T-helper 2 cell treated with Interferon-gamma antibody and Interleukin-4, amounts not matched to agents 100 ng/mL and 5 ng/mL, for 36 hours (primary cell): ENCODE data around the gene BTBD9. TPM values are rescaled to one million over a fixed set of nuclear protein-coding genes. Genes with fewer than 3 reads are reported as not detected.
"Not testable (repeated sequence)": the region's sequence is repeated elsewhere in the genome, so short reads cannot be mapped to it uniquely, and the experiment has no call there.

Experiments
- intact Hi-C: fragments of 100-400 bp; cut with micrococcal nuclease; formaldehyde crosslinking; loops from one replicate; pipeline ENCODE4 v1.15.1; 2023
- total RNA-seq: library from RNA; stranded (reverse); gene quantifications from 2 replicates; pipeline ENCODE4 v1.2.3, GENCODE V29; 2022

The BTBD9 gene
- total RNA-seq, 1 donor from 2014 or later = 18.8 TPM

DNA sequence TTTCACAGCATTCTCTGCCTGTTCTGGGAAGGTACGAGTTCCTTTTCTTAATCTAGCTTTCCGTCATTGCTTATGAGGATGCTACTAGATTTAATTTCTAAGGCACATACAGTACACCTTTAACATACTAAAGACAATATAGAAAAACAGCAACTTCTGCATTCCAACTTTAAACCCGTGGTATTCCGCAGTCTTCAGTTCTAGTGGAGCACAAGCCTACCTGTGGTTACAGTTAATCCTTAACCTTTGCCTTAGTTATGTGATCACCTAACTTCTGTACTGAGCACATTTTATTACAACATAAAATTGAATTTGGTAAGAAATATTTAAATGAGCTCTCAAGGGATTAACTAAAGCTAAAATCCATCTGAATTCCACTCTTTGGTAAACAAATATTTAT is 289.5 kb downstream of the BTBD9 start:
- intact Hi-C loops = no loop called here

DNA sequence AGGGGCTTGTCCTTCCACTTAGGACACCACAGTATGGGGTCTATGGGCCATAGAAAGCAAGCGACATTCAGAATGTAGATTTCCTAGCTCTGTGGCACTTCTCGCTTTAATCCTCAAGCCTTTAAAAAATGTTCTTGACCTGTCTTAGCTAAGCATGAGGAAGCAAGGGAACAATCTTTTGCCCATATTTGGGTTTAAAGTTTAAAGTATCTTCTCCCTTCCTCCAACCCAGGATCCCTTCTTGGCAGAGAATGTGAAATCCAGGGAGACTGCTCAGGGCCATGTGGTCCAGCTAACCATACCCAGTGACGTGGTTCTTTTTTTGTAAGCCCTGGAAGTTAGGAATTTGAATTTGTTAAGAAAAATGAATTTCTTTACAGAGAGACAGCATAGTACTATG is 289.9 kb downstream of the BTBD9 start:
- intact Hi-C loops = no loop called here

DNA sequence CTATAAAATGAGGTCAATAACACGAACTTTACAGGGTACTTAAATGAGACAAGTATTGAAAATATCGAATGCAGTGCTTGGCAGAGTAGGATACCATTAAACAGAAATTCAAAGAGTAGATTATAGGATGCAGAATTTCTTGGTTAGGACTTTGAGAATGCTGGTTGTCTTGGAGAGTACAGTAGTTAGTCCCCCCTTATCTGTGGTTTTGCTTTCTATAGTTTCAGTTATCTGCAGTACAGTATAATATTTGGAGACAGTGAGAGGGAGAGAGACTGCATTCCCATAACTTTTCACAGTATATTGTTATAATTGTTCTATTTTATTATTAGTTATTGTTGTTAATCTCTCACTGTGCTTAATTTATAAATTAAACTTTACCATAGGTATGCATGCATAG is 290.5 kb downstream of the BTBD9 start:
- intact Hi-C loops = no loop called here

DNA sequence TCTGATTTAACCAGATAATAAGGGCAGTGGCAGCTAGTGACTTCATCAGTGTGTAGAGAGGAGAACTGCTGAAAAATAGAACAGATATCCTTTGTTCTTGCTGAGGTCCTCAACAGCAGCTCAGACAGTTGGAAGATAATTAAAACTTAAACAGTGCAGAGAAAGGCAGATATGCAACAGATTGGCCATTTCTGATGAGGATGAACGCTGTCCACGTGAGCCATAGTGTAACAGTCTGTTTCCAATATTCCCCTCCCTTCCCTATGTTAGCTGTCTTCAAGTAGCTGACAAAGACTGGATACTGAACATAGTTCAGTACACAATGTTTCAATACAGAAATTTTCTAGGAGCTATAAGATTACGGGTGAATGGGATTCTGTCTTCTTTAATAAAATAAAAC is 291.4 kb downstream of the BTBD9 start:
- intact Hi-C loops = no loop called here

DNA sequence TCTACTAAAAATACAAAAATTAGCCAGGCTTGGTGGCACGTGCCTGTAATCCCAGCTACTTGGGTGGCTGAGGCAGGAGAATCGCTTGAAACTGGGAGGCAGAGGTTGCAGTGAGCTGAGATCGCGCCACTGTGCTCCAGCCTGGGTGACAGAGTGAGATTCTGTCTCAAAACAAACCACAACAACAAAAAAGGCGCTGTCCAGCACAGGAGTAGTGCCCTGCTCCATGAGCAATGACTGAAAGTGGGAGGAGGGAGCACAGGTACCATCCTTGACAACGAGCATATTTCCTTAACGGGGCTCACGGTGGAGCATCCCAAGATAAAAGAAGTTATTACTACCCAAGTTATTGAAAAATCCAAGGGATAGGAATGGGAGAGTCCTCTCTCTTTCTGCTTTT is 291.9 kb downstream of the BTBD9 start:
- intact Hi-C loops = not testable (repeated sequence)

DNA sequence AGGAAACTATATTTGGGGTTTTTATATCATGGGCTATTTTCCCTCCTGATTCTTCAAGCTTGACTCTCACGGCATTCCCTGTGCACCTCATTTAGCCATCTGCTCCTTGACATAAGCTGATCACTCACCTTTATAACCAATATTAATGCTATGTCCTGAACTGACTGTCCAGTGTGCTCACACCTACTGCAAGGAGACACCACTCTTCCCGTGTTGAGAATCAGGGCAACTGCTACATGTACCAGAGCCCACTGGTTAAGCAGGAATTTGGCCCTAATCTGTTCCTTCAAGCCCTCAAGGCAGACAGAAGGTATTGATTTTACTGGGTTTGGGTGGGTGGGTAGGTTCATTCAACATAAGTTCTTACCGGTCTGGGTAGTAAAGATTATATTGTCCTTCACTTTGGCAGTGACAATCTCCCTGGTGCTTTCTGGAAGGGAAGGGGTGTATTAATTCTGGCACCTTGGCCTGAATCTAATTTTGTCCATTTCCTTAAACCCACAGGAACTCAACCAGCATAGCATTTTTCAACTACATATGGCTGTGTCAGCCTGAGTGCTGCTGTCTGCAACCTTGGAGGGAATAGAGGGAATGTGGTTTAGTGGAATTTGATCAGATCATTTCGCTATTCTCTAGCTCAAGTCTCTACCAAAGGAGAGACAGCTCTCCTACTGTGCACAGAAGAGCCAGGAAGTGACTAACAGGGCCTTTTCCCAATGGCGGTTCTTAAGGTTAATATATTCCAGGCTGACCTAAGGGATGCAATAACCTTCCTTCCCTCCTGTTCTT is 293.2 kb downstream of the BTBD9 start:
- intact Hi-C loops = no loop called here

DNA sequence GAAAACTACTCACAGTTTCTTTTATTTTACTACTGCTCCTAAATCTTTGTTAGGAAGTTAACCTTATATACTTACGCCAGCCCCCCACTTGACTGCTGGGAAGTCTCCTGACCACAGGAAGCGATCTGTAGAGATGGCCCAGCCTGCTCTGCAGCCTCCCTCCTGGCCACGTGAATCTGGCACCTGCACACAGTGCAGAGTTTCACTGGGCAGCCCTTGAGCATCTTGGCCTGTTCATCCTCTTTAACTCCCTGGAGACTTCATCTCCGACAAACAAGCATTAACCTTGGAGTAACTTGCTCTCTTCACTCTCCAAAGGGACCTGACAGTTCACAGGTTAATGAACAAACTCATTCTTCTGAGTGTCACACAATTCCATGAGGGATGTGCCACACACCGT is 294.1 kb downstream of the BTBD9 start:
- intact Hi-C loops = no loop called here

DNA sequence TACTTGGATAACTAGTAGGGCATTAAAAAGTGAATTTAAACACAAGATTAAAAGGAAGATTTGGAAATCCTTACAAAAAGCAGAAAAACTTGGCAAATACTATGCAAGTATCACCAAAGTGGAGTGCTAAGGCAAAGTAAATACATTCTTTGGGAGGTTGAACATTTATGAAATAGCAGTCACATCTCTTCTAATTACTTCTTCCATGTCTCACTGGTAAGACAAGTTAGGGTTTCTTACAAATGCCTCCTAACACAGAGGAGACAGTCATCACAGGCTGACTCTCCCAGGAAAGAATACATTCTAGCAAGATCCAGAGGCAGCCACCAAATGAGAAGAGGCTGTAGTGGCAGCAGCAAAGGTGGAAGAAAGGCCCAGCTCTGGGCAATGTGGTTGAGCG is 298.2 kb downstream of the BTBD9 start:
- intact Hi-C loops = no loop called here

DNA sequence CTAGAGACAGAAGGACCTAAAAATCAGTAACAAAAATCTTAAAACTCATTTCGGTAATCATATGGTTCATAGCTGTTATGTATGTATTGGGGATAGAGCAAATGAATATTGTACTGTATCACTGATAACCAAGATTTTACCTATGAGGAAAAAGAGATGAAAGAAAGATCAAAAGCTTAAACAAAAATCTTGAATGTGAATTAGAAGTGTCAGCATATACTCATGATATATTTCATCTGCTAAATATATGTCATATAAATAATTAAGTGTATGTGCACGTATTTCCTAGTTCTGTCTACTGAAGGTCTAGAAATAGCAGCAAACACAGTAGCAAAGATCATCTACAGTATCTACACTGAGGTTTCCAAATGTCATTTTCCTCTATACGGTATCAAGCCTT is 299.8 kb downstream of the BTBD9 start:
- intact Hi-C loops = no loop called here

DNA sequence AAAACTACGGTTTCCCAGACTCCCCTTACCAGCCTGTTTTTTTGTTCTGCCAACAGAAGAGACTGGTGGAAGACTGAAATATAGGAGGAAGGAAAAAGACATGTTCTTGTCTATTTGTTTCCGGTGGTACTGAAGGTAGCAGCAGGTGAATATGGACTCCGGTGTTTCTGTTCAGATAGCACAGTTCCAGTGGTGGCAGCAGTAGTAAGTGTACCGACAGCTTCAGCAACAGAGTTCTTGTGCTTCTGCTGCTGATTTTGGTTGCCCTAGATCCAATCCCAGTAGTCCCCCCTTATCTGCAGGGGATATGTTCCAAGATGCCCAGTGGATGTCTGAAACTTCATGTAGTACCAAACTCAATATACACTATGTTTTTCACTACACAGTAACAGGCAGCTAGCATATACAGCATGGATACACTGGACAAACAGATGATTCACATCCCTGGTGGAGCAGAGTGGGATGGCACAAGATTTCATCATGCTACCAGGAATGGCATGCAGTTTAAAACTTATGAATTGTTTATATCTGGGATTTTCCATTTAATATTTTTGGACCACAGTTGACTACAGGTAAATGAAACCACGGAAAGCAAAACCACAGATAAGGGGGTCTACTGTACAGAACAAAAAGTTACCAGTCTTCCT is 301.8 kb downstream of the BTBD9 start:
- intact Hi-C loops = no loop called here

DNA sequence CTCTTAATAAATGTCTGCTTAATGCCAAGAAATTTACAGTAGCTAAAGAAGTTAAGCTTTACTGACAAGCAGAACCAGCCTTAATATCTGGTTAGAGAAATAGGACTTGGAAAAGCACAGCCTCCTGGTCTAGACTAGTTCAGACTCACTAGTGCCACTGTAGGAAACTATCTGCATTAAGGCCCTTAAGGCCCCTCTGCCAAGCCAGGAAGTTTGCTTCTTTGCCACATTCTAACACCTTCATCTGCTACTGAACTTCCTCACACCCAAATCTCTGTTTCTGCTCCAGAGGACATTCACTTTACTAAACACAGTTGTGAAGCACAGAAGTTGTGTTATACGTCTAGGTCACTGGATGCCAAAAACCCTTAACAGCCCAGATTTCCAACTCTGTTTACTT is 302.8 kb downstream of the BTBD9 start:
- intact Hi-C loops = no loop called here

DNA sequence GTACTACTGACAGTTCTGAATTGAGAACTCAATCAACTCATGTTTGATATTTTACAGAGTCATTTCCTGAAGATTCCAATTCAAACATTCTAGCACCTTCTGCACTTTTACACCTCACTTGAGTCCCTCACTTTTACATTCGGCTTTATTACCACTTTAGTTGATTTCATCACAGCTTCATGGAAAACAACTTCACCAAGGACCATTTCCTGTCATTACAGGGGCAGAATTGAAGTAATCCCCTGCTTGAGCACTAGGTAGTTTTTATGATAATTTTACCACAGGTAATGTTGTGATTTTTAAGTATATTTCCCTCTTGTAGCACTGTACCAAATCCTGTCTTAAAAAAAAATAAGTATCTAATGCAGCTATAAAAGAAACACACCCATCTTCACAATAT is 312.9 kb downstream of the BTBD9 start:
- intact Hi-C loops = no loop called here

DNA sequence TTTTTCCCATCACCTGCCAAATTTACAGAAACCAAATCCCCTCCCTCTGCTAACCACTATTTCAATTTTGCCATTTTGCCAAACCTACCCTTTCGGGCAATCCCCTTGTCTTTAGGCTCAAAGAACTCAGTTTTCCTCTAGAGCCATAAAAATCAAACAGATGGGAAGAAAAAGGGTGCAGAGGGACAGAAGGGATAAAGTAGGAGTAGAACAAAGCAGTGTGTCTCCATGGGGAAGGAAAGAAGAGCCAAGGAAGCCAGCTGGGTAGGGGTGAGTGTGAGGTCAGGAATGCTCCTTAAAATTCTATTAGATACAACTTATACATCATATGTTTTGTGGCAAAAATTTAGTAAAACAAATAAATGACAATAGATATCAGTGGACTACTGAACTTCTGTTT is 316.5 kb downstream of the BTBD9 start:
- intact Hi-C loops = no loop called here

DNA sequence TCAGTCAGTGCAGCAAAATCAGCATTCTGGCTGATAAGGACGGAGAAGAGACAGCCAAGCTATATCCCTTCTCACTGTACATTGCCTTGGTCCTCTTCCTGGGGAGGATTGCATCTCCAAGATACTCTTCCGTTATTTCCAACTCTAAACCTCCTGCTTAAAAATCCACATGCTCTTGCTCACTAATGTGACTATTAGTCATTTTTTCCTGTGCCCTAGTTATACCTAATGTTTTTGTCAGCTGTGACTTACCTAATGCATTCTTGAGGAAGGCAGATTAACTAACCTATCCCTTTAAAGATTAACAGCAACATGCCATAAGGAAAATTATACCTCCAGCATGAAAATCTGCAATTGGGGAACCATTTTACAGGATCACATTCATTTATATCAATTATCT is 317.6 kb downstream of the BTBD9 start:
- intact Hi-C loops = no loop called here

DNA sequence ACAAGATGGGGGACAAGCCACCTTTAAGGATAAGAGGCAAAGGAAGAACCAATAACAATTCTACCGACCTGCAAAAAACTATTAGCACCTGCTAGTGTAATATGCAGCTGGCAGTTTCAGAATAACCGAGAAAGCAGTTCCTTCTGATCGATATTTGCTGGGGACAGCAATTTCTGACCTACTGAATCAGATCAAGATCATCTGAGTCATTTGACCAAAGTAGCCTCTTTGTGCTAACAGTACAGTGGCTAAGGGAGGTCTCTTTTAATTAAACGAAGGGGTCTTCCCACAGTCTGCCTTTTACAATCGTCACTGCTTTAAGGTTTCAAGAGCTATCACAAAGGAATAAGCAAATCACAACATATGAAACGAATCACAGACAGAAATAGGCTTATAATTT is 318.9 kb downstream of the BTBD9 start:
- intact Hi-C loops = no loop called here

DNA sequence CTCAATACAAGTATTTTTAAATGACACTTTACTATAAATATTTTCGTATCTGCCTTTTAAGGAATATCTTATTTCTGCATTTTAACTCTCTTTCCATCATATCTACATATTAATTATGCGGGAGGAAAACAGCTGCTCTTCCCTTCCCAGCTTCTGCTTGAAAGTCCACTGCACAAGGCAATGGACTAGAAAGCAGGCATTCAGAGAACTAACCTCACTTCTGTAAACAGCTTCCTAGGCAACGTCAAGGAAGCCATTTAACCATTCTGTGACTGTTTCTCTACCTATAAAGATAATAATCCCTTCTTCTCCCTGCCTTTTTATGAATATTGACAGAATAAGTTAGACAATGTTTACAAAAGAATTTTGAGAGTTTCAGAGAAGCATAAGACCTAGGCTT is 319.4 kb downstream of the BTBD9 start:
- intact Hi-C loops = no loop called here

DNA sequence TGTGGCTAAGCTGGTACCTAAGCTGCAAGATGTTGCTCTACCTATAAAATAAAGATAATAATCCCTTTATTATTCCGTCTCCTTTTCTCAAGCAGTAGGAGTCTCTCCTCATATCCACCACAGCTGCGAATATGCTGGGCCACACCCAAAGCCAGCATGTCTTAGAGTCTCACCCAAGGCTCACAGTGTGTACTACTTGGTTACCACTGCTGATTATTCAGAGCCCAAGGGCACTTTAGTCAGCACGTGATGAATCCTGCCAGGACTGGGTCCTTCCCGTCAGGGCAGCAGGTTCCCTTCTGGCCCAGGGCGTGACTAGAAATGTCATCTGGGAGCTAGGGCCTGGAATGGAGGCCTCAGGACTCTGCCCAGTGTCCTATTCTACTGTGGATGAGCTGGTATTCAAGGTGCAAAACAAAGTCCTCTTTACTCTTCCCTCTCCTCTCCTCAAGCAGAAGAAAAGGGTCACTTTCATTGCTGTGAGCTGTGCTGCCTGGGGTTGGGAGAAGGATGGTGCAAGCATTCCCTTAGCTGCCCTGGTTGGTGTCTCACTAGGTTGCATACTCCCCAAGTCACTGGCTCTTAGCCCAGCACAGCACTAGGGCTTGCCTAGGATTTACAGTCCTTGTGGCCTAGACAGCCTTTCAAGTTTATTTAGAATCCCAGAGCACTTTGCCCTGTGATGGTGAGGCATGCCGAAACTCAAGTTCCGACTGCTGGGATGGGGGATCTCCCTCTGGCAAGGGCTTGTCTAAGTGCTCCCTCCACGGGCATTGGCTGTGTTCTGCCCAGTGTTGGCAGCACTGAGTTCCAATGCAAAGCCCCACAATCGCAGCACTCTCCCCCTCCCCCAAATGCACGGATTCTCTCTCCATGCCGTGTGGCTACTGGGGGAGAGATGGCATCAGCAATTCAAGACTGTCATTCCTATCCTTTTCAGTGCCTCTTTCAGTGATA is 320.2 kb downstream of the BTBD9 start:
- intact Hi-C loops = no loop called here

DNA sequence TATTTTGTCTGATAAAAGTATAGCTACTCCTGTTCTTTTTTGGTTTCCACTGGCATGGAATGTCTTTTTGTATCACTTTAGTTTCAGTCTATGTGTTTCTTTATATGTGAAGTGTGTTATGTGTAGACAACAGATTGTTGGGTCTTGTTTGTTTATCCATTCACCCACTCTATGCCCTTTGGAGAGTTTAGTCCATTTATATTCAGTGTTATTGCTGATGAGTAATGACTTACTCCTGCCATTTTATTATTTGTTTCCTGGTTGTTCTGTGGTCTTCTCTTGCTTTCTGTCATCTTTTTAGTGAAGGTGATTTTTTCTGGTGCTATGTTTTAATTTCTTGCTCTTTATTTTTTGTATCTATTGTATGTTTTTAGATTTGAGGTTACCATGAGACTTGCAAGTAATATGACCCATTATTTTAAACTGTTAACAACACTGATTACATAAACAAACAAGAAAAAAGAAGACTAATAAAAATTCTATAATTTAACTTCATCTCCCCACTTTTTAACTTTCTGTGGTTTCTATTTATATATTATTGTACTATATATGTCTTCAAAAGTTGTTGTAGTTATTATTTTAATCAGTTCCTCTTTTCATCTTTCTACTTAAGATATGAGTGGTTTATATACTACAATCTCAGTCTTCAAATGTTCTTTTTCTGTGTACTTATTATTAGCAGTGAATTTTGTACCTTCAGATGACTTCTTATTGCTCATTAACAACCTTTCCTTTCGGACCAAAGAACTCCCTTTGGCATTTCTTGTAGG is 323.4 kb downstream of the BTBD9 start:
- intact Hi-C loops = no loop called here

DNA sequence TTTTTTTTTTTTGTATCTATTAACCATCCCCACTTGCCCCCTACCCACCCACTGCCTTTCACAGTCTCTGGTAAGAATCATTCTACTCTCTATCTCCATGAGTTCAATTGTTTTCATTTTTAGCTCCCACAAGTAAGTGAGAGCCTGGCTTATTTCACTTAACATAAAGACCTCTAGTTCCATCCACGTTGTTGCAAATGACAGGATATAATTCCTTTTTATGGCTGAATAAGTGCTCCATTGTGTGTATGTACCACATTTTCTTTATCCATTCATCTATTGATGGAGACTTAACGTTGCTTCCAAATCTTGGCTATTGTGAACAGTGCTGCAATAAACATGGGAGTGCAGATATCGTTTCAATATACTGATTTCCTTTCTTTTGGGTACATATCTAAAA is 328.5 kb downstream of the BTBD9 start:
- intact Hi-C loops = no loop called here

DNA sequence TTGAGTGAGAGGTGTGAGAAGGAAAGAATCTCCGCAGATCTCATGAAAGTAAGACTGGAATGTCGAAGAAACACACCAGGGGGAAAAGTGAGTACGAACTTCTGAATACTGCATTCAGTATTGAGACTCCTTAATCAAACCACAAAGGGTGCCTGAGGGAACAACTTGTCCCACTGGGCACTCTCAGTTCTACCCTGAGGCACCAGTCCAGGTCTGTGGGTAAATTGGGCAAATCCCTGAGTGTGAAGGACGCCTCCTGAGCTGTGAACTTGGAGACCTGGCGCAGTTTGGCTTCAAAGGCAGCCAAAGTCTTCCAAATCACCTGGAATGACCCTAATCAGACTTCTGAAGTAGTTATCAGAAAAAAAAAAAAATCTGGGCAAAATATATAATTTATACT is 329.7 kb downstream of the BTBD9 start:
- intact Hi-C loops = no loop called here

DNA sequence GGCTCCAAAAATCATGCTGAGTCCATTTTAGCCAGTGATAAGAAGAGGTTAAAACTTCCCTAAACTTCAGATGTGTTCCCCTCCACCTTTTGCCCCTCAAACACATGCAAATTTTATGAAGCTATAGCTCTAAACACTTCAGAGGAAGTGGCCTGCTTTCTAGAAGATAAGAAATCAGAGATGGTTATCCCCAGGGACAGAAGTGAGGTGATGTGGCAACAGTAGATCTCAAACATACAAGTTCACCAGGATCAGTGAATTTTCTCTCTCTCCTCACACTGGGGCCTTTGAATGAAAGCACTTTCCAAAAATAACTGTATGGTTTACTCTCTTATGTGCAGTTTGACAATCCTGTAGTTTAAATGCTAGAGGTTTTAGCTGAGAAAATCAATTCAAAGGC is 332.0 kb downstream of the BTBD9 start:
- intact Hi-C loops = no loop called here
